ENCODE data around the gene NBR1.
"Not testable (repeated sequence)": the region's sequence is repeated elsewhere in the genome, so short reads cannot be mapped to it uniquely, and the experiment has no call there.

The NBR1 gene

GRCh38 chr17:43146649-43147048, 24.4 kb upstream of the NBR1 start:
- in situ Hi-C loops (cut with HindIII; ENCODE audit: low pct_ligation_motif_present, low pct_unique_long_range_greater_than_20kb, low sequenced_read_pairs): no loop called here
- DNase-seq: no peak

DNA sequence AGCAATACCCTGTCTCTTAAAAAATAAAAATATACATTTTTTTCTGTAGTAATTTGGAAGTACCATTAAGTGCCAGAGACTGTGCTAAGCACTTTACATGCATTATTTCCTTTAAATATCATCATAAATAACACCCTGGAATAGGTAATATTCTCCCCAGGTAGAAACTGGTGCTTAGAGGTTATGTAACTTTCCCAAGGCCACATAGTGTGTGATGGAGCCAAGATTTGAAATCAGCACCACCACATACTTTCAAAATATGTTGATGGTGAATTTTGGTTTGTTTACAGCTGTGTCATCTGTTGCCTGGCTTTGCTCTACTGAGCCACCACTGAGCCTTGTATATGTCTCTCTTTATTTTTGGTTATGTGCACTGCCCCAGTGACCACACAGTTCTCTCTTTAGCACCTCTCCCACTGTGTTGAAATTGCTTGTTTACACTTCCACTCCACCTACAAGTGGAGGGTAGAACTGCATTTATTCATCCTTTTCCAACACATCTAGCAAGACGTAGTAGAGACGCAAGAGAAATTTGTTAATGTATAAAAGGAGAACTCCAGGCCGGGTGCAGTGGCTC, 19.0 kb upstream of the NBR1 start:
- in situ Hi-C loops (cut with HindIII; ENCODE audit: low pct_ligation_motif_present, low pct_unique_long_range_greater_than_20kb, low sequenced_read_pairs): no loop called here
- no peak for DNase-seq

DNA sequence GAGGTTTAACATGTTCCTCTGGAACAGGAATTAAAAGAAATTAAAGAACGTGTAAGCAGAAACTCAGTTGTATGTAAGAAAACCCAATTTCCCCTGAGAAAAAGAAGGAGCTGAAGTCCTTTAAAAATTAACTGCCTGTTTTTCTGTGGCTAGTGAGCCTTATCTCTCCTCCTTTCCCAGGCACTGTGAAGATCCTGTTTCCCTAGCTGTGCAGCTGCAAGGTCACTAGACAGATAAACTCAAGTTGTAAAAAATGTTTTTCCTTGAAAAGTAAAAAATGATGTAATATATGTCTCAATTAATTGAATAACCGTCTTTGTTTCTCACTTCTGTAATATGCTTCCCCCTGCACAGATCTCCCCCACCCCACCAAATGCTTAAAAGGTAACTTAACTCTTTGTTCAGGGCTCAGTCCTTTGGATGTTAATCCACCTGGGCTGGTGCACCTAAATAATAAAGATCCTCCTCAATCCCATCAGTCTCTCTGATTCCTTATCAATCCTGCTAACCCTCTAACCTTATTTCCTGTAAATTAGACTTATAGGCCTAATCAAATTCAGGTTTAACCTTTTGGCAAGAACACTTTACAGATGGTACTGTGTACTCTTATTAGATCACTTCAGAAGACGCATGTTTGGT, 17.7 kb upstream of the NBR1 start:
- DNase-seq; in situ Hi-C loops (cut with HindIII; ENCODE audit: low pct_ligation_motif_present, low pct_unique_long_range_greater_than_20kb, low sequenced_read_pairs): not testable (repeated sequence)

GRCh38 chr17:43155666-43156065, 15.3 kb upstream of the NBR1 start:
- DNase-seq: no peak
- in situ Hi-C loops (cut with HindIII; ENCODE audit: low pct_ligation_motif_present, low pct_unique_long_range_greater_than_20kb, low sequenced_read_pairs): no loop called here

GRCh38 chr17:43159232-43159631, 11.8 kb upstream of the NBR1 start:
- in situ Hi-C loops (cut with HindIII; ENCODE audit: low pct_ligation_motif_present, low pct_unique_long_range_greater_than_20kb, low sequenced_read_pairs); DNase-seq: not testable (repeated sequence)

- DNase-seq; in situ Hi-C loops (cut with HindIII; ENCODE audit: low pct_ligation_motif_present, low pct_unique_long_range_greater_than_20kb, low sequenced_read_pairs): not testable (repeated sequence)
Observed at GRCh38 chr17:43159957-43160356, 11.1 kb upstream of the NBR1 start.

DNA sequence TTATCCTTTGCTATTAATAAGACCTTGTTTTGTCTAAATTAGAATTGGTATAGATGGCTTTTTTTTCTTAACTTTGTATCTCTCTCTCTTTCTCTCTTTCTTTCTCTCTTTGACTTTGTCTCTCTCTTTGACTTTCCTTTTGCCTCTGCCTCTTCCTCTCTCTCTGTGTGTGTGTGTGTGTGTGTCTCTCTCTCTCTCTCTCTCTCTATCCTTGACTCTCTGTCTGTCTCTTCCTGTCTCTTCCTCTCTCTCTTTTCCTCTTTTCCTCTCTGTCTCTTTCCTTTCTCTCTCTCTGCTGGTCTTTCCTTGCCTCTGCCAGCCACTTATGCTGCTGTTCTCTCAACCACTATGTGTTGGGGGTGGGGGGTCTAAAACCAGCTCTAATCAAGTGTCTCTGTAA, 5.0 kb upstream of the NBR1 start:
- not testable (repeated sequence) for DNase-seq

GRCh38 chr17:43169561-43170139, 1.4 kb upstream of the NBR1 start:
- in situ Hi-C loops (cut with HindIII; ENCODE audit: low pct_ligation_motif_present, low pct_unique_long_range_greater_than_20kb, low sequenced_read_pairs): no loop called here
- DNase-seq: no peak

More for the DNA sequence above, 5.0 kb upstream of the NBR1 start:
- in situ Hi-C loops (cut with HindIII; ENCODE audit: low pct_ligation_motif_present, low pct_unique_long_range_greater_than_20kb, low sequenced_read_pairs): not testable (repeated sequence)

- in situ Hi-C loops (cut with HindIII; ENCODE audit: low pct_ligation_motif_present, low pct_unique_long_range_greater_than_20kb, low sequenced_read_pairs): no loop called here
Observed at GRCh38 chr17:43170140-43170765, 761 bp upstream of the NBR1 start.

DNA sequence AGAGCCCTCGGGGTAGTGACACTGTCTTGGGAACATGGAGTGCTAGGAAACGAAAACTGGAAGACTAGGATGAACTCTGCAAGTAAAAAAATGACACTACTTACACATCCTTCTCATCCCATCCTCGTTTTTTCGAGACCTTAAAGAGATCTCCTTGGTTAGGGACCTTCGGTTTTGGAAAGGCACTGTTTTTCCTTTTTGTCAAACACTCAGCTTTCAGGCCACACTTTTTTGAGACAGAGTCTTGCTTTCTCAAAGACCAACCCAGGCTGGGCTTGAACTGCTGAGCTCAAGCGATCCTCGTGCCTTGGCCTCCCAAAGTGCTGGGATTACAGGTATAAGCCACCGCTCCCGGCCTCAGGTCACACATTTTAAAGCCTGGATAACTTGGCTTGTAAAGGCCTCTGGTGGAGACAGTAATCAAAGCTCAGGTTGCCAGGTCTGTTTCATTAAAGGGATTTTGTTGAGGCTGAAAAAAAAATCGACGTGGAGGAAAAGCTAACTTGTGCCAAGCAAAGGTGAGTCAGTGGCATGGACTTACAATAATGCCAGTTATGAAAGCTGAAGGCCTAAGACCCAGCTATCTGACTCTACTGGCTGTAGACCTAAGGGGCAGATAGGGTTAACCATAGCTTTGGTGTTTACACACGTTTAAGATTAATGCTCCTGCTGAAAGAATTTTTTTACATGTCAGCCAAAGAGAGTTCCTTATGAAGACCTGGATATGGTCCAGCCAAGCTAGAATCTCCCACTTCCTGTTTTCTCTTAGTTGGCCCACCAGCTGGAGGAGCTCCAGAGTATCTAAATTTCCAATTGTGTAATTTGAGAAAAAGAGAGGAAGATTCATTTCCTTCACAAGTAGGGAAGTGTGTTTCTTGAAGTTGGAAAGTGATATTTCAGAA, 823 bp downstream of the NBR1 start:
- in situ Hi-C loops (cut with HindIII; ENCODE audit: low pct_ligation_motif_present, low pct_unique_long_range_greater_than_20kb, low sequenced_read_pairs): no loop called here
- DNase-seq: peak; percentile 97

More at GRCh38 chr17:43170140-43170765, 761 bp upstream of the NBR1 start:
- DNase-seq: peak; percentile 98

- no peak for DNase-seq
- in situ Hi-C loops (cut with HindIII; ENCODE audit: low pct_ligation_motif_present, low pct_unique_long_range_greater_than_20kb, low sequenced_read_pairs): no loop called here
Observed at GRCh38 chr17:43175213-43176118, 4.5 kb downstream of the NBR1 start.

GRCh38 chr17:43176119-43176570, 5.1 kb downstream of the NBR1 start:
- no peak for DNase-seq
- in situ Hi-C loops (cut with HindIII; ENCODE audit: low pct_ligation_motif_present, low pct_unique_long_range_greater_than_20kb, low sequenced_read_pairs): no loop called here

DNA sequence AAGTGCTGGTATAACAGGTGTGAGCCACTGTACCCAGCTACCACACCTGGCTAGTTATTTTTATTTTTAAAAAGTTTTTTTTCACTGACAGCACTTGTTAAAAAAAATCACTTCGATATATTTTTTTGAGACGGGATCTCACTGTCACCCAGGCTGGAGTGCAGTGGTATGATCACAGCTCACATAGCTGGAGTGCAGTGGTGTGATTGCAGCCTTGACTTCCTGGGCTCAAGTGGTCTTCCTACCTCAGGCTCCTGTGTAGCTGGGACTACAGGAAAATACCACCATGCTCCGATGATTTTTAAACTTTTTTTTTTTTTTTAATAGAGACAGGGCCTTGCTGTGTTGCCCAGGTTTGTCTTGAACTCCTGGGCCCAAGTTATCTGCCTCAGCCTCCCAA, 12.9 kb downstream of the NBR1 start:
- in situ Hi-C loops (cut with HindIII; ENCODE audit: low pct_ligation_motif_present, low pct_unique_long_range_greater_than_20kb, low sequenced_read_pairs): no loop called here
- DNase-seq: no peak

- DNase-seq: not testable (repeated sequence)
Observed at GRCh38 chr17:43186656-43187055, 15.6 kb downstream of the NBR1 start.

GRCh38 chr17:43193251-43193650, 22.2 kb downstream of the NBR1 start:
- in situ Hi-C loops (cut with HindIII; ENCODE audit: low pct_ligation_motif_present, low pct_unique_long_range_greater_than_20kb, low sequenced_read_pairs): no loop called here

More at GRCh38 chr17:43186656-43187055, 15.6 kb downstream of the NBR1 start:
- in situ Hi-C loops (cut with HindIII; ENCODE audit: low pct_ligation_motif_present, low pct_unique_long_range_greater_than_20kb, low sequenced_read_pairs): not testable (repeated sequence)

DNA sequence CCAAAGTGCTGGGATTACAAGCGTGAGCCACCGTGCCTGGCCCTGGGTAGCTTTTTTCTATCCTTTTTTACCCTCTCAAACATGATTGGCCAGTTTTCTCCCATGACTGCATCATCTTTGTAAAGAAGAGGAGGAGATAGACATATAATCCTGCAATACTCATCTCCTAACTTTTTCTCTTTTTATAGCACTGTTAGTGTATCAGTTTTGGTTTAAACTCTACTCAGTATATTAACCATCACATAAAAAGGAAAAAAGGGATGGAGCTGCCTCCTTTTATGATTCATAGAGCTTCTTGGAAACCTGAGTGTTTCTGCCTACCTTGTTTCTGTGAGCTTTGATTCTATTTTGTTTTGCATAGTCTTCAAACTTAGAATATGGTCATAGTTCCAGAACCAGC, 28.6 kb downstream of the NBR1 start:
- no peak for DNase-seq
- in situ Hi-C loops (cut with HindIII; ENCODE audit: low pct_ligation_motif_present, low pct_unique_long_range_greater_than_20kb, low sequenced_read_pairs): no loop called here

More at GRCh38 chr17:43193251-43193650, 22.2 kb downstream of the NBR1 start:
- no peak for DNase-seq

GRCh38 chr17:43200127-43200526, 29.1 kb downstream of the NBR1 start:
- in situ Hi-C loops (cut with HindIII; ENCODE audit: low pct_ligation_motif_present, low pct_unique_long_range_greater_than_20kb, low sequenced_read_pairs): no loop called here

More at GRCh38 chr17:43200127-43200526, 29.1 kb downstream of the NBR1 start:
- DNase-seq: no peak

Data from ACHN (cell line).